WI38 (cell line): ENCODE measurements around the gene CYP4F3.
A peak's percentile ranks its signal among the peaks of the same experiment; 100 is the strongest.

Experiments used
- H3K4me3 ChIP-seq: 2 replicates; pipeline ENCODE4 v1.5.1; 2011; ENCODE audit warnings: low read depth, mild to moderate bottlenecking, control low read depth, low read length
- CTCF ChIP-seq: IDR thresholded peaks from 2 replicates; pipeline ENCODE4 v1.5.1; 2012; ENCODE audit warnings: low read depth, mild to moderate bottlenecking, control low read depth, low read length

Gene CYP4F3

DNA sequence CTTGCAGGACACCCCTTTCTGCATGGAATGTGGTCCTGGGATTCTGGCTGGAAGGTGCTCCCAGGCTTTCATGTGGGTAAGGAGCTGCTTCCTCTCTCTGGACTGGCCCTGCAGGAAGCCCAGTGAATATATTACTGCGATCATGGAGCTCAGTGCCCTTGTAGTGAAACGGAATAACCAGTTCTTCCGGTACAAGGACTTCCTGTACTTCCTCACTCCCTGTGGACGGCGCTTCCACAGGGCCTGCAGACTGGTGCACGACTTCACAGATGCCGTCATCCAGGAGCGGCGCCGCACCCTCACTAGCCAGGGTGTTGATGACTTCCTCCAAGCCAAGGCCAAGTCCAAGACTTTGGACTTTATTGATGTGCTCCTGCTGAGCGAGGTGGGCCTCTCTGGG, 17.7 kb upstream of the CYP4F3 start:
- no peak for TF ChIP-seq CTCF
- no peak overlapping the region for H3K4me3 ChIP-seq

GRCh38 chr19:15623711-15624318, 16.9 kb upstream of the CYP4F3 start:
- no peak for TF ChIP-seq CTCF
- no peak overlapping the region for H3K4me3 ChIP-seq

GRCh38 chr19:15628236-15629002, 12.3 kb upstream of the CYP4F3 start:
- no peak for TF ChIP-seq CTCF
- H3K4me3 ChIP-seq, result no peak overlapping the region

GRCh38 chr19:15629003-15629880, 11.5 kb upstream of the CYP4F3 start:
- peak; percentile 67 for TF ChIP-seq CTCF
- no peak overlapping the region for H3K4me3 ChIP-seq

DNA sequence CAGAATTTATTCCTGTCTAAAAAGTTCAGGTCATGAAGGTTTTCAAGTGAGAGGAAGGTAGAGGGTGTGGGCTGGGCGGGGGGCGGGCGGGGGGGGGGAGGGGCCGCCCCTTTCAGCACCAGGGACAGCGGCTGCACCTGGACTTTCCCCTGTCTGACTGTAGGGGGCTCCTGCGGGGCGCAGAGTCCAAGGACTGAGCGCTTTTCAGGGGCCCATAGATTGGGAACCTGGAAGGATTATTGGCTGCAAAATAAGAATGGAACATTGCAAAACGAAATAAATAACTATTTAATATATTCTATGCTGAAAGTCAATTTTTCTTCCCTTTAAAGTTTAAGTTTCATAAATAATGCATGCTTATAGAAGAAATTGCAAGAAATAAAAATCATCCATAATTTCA, 8.9 kb upstream of the CYP4F3 start:
- H3K4me3 ChIP-seq, result no peak overlapping the region
- no peak for TF ChIP-seq CTCF

DNA sequence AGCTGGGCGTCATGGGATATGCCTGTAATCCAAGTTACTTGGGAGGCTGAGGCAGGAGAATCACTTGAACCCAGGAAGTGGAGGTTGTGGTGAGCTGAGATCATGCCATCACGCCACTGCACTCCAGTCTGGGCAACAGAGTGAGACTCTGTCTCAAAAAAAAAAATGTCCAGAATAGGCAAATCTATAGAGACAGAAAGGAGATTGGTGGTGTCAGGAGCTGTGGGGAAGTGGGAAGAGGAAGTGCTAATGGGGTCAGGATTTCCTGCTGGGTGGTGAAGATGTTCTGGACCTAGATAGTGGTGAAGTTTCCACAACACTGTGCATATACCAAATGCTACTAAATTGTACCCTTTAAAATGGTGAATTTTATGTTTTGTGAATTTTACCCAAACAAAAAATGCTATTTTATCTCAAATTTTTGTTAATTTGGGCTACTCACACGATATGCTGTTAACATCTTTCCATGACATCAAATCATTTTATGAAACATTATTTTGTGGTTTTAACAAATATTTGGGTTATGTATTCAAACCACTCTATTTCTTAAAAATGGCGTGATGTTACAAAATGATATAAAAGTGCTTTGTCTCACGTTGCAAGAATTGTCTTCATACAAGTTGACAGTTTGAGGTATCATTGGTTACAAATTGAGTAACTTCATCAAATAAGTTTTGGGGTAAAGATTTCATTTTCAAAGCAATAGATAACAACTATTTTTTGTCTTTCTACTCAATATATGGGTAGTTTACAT, 7.4 kb upstream of the CYP4F3 start:
- no peak for TF ChIP-seq CTCF
- H3K4me3 ChIP-seq, result no peak overlapping the region
